Uterus (tissue), 2 donors: Measurements from ENCODE around the gene DENND4B.

ENCODE experiments used
- POLR2A ChIP-seq, 2 donors: fragments of 450-650 bp; IDR thresholded peaks; one replicate each; pipeline ENCODE4 v1.6.1; 2016; ENCODE audit warnings: antibody characterized with exemption in 2 of 2, mild to moderate bottlenecking in 1 of 2, moderate library complexity in 1 of 2
- TF ChIP-seq, protein P1 (sequence below), 4 experiments: fragments of 200-600 bp in 2 of 4; fragments of 450-650 bp in 2 of 4; sonication (generic) in 2 of 4; IDR thresholded peaks; one replicate each; pipeline ENCODE4 v1.5.1; 2016 to 2019; ENCODE audit warnings: antibody characterized with exemption in 4 of 4, mild to moderate bottlenecking in 2 of 4, moderate library complexity in 1 of 4

DNA sequence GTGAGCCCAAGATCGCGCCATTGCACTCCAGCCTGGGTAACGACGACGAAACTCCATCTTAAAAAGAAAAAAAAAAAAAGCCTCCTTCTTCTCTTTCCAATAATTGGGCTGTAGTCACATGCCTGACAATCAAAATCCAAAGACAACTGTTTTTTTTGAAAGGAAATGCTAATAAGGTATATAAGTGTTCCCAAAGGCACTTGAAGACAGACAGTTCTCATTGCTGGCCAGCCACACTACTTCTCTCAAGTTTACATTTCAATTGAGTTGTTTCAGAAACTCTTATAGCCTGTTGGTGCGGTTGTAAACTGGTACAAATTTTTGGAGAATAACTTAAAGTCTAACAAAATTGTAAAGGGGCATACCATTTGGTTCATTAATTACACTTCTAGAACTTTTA is 47.0 kb downstream of the DENND4B start:
- TF ChIP-seq, protein P1, sequence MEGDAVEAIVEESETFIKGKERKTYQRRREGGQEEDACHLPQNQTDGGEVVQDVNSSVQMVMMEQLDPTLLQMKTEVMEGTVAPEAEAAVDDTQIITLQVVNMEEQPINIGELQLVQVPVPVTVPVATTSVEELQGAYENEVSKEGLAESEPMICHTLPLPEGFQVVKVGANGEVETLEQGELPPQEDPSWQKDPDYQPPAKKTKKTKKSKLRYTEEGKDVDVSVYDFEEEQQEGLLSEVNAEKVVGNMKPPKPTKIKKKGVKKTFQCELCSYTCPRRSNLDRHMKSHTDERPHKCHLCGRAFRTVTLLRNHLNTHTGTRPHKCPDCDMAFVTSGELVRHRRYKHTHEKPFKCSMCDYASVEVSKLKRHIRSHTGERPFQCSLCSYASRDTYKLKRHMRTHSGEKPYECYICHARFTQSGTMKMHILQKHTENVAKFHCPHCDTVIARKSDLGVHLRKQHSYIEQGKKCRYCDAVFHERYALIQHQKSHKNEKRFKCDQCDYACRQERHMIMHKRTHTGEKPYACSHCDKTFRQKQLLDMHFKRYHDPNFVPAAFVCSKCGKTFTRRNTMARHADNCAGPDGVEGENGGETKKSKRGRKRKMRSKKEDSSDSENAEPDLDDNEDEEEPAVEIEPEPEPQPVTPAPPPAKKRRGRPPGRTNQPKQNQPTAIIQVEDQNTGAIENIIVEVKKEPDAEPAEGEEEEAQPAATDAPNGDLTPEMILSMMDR (IDR thresholded peaks at IDR 0.05) = no peak
- TF ChIP-seq POLR2A (IDR thresholded peaks at IDR 0.05) = no peak
